NB4 (cell line): ENCODE results near the gene PEMT.

Source experiments
- MYC ChIP-seq: IDR thresholded peaks from 2 replicates; pipeline ENCODE4 v1.6.1; 2011; ENCODE audit warnings: low read depth, low read length
- POLR2A ChIP-seq: IDR thresholded peaks from 2 replicates; pipeline ENCODE4 v1.6.1; 2011; ENCODE audit warnings: mild to moderate bottlenecking; ENCODE audit not compliant: insufficient read length; ENCODE audit errors: extremely low read depth
- TF ChIP-seq, protein P1 (sequence below): IDR thresholded peaks from one replicate; pipeline ENCODE4 v1.5.1; 2012; ENCODE audit warnings: low read depth, low read length

DNA sequence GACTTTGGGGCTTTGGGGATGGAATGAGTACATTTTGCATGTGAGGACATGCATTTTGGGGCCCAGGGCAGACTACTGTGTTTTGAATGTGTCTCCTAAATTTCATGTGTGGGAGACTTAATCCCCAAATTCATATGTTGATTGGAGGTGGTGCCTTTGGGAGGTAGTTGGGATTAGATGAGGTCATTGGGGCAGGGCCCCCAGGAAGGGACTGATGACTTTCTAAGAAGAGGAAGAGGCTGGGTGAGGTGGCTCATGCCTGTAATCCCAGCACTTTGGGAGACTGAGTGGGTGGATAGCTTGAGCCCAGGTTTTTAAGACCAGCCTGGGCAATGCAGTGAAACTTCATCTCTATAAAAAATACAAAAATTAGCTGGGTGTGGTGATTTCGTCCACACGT, 47.0 kb upstream of the PEMT start:
- TF ChIP-seq, protein P1, sequence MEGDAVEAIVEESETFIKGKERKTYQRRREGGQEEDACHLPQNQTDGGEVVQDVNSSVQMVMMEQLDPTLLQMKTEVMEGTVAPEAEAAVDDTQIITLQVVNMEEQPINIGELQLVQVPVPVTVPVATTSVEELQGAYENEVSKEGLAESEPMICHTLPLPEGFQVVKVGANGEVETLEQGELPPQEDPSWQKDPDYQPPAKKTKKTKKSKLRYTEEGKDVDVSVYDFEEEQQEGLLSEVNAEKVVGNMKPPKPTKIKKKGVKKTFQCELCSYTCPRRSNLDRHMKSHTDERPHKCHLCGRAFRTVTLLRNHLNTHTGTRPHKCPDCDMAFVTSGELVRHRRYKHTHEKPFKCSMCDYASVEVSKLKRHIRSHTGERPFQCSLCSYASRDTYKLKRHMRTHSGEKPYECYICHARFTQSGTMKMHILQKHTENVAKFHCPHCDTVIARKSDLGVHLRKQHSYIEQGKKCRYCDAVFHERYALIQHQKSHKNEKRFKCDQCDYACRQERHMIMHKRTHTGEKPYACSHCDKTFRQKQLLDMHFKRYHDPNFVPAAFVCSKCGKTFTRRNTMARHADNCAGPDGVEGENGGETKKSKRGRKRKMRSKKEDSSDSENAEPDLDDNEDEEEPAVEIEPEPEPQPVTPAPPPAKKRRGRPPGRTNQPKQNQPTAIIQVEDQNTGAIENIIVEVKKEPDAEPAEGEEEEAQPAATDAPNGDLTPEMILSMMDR, result no peak
- TF ChIP-seq POLR2A (no peak), MYC (no peak)
